Endometrial microvascular endothelial cells (primary cell): ENCODE measurements around the gene DLG2. TPM values are rescaled to one million over a fixed set of nuclear protein-coding genes. Genes with fewer than 3 reads are reported as not detected.

Experiments
- in situ Hi-C: cut with HindIII; loops from 2 replicates; pipeline ENCODE4 v1.10.0; 2017; ENCODE audit warnings: low sequenced_read_pairs, low pct_unique_long_range_greater_than_20kb; ENCODE audit errors: inconsistent ontology term
- total RNA-seq: library from RNA; depleted of rRNA; stranded (reverse); fragments of >200 nt; gene quantifications from one replicate; pipeline ENCODE4 v1.2.3, GENCODE V29; 2015; ENCODE audit errors: inconsistent ontology term

DLG2 gene
- total RNA-seq, 1 donor from 2014 or later: not detected

GRCh38 chr11:83685730-83686129 lies 1941.4 kb downstream of the DLG2 start:
- in situ Hi-C loops: loop anchor here (10.0 kb wide), 1 partner anchor 81 kb away; no protein-coding TSS in a partner anchor

- in situ Hi-C loops: loop anchor here (10.0 kb wide), 1 partner anchor 79 kb away; no protein-coding TSS in a partner anchor
Observed at GRCh38 chr11:83684071-83684470, 1943.1 kb downstream of the DLG2 start.

- in situ Hi-C loops: loop anchor here (10.0 kb wide), 1 partner anchor 78 kb away; no protein-coding TSS in a partner anchor
Observed at GRCh38 chr11:83682611-83682973, 1944.6 kb downstream of the DLG2 start.

GRCh38 chr11:83681906-83682610 lies 1945.1 kb downstream of the DLG2 start:
- in situ Hi-C loops: loop anchor here (10.0 kb wide), 1 partner anchor 77 kb away; no protein-coding TSS in a partner anchor

- in situ Hi-C loops: loop anchor here (10.0 kb wide), 1 partner anchor 76 kb away; no protein-coding TSS in a partner anchor
Observed at GRCh38 chr11:83681031-83681781, 1945.9 kb downstream of the DLG2 start.

GRCh38 chr11:83680321-83680720 lies 1946.8 kb downstream of the DLG2 start:
- in situ Hi-C loops: loop anchor here (10.0 kb wide), 1 partner anchor 76 kb away; no protein-coding TSS in a partner anchor

- in situ Hi-C loops: no loop called here
Observed at GRCh38 chr11:83678831-83679584, 1948.1 kb downstream of the DLG2 start.

- in situ Hi-C loops: no loop called here
Observed at GRCh38 chr11:83677730-83678129, 1949.4 kb downstream of the DLG2 start.

GRCh38 chr11:83676056-83676601 lies 1951.0 kb downstream of the DLG2 start:
- in situ Hi-C loops: no loop called here

- in situ Hi-C loops: no loop called here
Observed at GRCh38 chr11:83674102-83674896, 1952.8 kb downstream of the DLG2 start.

GRCh38 chr11:83671289-83671688 lies 1955.9 kb downstream of the DLG2 start:
- in situ Hi-C loops: no loop called here

GRCh38 chr11:83666149-83666548 lies 1961.0 kb downstream of the DLG2 start:
- in situ Hi-C loops: no loop called here

GRCh38 chr11:83663988-83664387 lies 1963.2 kb downstream of the DLG2 start:
- in situ Hi-C loops: no loop called here

GRCh38 chr11:83663446-83663845 lies 1963.7 kb downstream of the DLG2 start:
- in situ Hi-C loops: no loop called here

- in situ Hi-C loops: no loop called here
Observed at GRCh38 chr11:83662494-83662893, 1964.7 kb downstream of the DLG2 start.

- in situ Hi-C loops: no loop called here
Observed at GRCh38 chr11:83661491-83662350, 1965.4 kb downstream of the DLG2 start.

- in situ Hi-C loops: no loop called here
Observed at GRCh38 chr11:83659466-83659865, 1967.7 kb downstream of the DLG2 start.
